GM18868 (cell line): ENCODE results near the gene UIMC1.
"Not testable (repeated sequence)": the region's sequence is repeated elsewhere in the genome, so short reads cannot be mapped to it uniquely, and the experiment has no call there.

Source experiments
- ATAC-seq: cut with Tn5 transposase; IDR thresholded peaks from one replicate; pipeline ENCODE4 v1.9.1; 2021; ENCODE audit warnings: mild to moderate bottlenecking, moderate library complexity; ENCODE audit not compliant: unreplicated experiment

The UIMC1 gene

GRCh38 chr5:176873541-176874172 is 132.9 kb downstream of the UIMC1 start:
- no peak for ATAC-seq

- ATAC-seq = not testable (repeated sequence)
These were observed 133.6 kb downstream of the UIMC1 start for GRCh38 chr5:176873011-176873410.

GRCh38 chr5:176872586-176872985 is 134.0 kb downstream of the UIMC1 start:
- ATAC-seq = not testable (repeated sequence)

DNA sequence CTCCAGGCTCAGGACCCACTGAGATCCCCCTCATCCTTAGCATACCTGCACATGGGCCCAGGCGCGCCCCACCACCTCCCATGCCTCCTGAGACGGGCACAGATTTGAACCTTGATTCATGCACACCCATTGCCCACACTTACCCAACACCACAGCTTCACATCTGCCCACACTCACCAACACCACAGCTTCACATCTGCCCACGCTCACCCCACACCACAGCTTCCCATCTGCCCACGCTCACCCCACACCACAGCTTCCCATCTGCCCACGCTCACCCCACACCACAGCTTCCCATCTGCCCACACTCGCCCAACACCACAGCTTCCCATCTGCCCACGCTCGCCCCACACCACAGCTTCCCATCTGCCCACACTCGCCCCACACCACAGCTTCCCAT is 135.9 kb downstream of the UIMC1 start:
- ATAC-seq = not testable (repeated sequence)

DNA sequence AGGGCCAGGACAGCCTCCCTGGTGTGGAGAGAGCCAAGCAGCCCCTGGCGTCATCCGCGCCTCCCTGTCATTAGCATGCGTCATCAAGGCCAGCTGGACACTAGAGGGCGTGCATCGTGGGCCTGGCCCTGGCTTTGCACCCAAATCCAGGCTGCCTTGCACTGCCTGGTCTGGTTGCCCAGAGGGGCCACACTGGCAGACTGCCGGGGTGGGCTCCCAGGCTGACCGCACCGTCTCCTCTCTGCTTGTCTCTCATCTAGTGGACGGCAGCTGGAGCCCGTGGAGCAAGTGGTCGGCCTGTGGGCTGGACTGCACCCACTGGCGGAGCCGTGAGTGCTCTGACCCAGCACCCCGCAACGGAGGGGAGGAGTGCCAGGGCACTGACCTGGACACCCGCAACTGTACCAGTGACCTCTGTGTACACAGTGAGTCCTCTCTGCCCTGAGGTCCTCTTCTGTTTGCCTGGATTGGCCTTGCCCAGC is 136.4 kb downstream of the UIMC1 start:
- ATAC-seq = no peak

GRCh38 chr5:176869501-176870109 is 137.0 kb downstream of the UIMC1 start:
- ATAC-seq = no peak

DNA sequence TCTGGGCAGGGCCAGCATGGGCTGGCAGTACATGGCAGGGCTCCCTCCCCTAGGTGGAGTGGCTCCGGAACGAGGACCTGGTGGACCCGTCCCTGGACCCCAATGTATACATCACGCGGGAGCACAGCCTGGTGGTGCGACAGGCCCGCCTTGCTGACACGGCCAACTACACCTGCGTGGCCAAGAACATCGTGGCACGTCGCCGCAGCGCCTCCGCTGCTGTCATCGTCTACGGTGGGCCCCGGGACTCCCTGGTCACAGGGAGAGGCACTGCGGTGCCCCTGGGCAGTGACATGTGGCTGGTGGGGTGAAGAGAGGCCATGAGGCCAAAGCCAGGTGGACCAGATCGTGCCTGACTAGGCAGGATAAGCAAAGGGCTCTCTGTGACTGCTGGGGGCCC is 137.8 kb downstream of the UIMC1 start:
- ATAC-seq = no peak

GRCh38 chr5:176868126-176868525 is 138.5 kb downstream of the UIMC1 start:
- no peak for ATAC-seq

DNA sequence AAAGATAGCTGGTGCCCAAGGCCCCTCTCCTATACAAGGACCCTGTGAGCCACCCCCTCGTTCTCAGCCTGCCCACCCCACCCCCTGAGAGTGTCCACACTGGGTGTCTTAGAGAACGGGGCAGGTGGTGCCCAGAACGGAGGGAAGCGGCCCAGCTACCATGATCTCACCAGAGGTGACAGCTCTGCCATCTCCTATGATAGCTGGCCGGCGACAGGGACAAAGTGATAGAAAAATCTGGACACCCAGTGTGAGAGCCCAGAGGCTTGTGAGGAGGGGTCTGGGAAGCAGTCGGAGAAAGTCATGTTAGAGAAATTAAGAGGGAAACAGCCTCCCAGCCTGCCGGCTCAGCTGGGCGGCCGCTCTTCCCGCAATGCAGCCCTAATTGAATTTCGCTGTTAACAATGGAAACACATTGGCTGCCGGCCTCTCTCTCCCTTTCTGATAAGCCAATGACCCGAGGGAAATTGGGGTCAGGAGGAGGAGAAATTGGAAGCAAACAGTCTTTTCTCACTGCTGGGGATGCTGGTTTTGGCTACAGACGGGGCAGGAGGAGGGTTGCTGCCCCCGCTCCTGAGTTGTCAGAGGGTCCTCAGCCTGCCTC is 139.8 kb downstream of the UIMC1 start:
- no peak for ATAC-seq

GRCh38 chr5:176865964-176866363 is 140.6 kb downstream of the UIMC1 start:
- no peak for ATAC-seq

GRCh38 chr5:176864755-176865154 is 141.8 kb downstream of the UIMC1 start:
- no peak for ATAC-seq

- ATAC-seq = no peak
These were observed 142.8 kb downstream of the UIMC1 start for GRCh38 chr5:176863765-176864098.

GRCh38 chr5:176863041-176863764 is 143.4 kb downstream of the UIMC1 start:
- no peak for ATAC-seq

- no peak for ATAC-seq
These were observed 144.1 kb downstream of the UIMC1 start for GRCh38 chr5:176862330-176862995.

DNA sequence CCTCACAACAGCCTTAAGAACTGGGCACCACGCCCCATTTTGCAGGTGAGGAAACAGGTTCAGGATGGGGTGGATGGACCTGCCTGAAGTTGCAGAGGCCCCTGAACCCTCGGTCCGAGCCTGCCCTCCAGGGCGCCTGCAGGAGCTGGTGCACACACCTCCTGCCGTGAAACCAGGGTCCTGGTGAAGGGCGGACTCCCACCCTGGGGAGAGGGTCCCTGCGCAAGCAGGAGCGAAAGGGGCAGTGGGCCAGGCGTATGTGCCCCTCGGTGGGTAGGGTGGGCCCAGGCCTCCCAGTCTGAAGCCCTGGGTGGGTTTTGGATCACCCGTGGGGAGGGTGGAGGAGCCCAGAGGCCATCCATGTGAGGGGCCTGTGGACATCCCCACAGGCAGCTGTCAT is 145.3 kb downstream of the UIMC1 start:
- no peak for ATAC-seq

DNA sequence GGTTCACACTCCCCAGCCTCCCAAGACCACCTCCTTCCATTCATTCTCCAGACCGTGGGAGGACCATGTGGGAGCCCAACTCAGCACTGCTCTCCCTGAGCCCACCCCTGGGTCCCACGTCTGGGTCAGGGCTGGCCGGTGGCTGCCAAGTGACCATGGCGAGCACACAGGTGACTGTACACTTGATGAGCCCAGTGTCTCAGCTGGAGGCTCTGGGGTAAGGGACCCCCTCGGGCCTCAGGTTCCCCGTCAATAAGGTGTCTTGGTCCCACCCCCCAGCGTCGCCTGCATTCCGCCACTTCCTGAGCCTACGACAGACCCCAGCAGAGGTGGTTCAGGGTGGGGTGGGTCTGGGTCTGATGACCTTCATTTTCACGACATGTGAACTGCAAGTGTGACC is 146.2 kb downstream of the UIMC1 start:
- no peak for ATAC-seq

DNA sequence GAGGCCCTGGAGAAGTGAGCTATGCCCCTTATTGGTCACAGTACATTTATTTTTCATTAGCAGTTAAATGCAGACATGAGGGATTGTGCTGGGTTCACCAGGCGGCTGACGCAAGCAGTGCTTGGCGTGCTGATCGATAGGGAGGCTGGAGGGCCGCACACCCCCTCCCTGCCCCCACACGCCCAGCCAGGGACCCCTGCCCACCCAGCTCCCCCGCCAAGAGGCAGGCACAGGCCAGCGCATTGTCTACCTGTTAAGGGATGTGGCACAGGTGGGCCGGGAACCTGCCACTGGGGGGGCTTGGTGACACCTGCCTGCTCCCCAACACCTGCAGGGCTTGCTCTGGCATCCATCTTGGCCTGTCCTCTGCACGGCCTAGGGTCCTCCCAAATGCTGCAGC is 146.7 kb downstream of the UIMC1 start:
- ATAC-seq = no peak

DNA sequence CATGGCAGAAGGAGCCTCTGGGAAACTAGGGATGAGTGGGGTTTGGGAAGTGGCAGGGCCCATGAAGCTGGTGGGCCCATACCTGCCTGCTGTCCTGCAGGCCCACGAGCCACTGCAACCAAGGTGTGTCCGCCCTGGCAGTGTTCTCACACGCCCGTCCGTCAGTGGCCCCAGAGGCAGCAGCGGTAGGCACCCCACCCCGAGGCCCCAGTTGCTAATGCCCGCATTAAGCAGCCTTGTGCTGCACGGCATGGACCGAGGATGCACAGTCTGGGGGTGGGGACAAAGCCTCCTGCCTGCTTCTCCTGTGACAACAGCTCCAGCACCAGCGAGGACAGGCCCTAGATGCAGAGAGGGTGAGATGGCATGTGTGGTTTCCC is 148.7 kb downstream of the UIMC1 start:
- ATAC-seq = no peak

GRCh38 chr5:176857216-176857893 is 149.2 kb downstream of the UIMC1 start:
- no peak for ATAC-seq

DNA sequence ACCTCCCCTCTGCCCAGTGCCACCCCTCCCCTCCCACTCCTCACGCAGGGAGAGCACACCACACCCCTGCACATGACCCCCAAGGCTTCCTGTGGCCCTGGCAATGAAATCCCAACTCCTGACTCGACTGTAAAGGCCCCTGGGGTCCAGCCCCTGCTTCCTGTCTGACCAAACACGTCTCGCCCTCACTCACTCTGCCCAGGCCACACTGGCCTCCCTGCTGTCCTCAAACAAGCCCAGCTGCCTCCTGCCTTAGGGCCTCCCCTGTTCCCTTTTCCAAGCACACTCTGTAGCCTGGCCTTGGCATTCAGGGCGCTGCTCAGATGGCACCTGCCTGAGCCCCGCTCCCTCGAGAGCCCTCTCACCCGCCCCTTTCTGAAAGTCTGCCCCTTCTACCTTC is 149.8 kb downstream of the UIMC1 start:
- ATAC-seq = no peak

DNA sequence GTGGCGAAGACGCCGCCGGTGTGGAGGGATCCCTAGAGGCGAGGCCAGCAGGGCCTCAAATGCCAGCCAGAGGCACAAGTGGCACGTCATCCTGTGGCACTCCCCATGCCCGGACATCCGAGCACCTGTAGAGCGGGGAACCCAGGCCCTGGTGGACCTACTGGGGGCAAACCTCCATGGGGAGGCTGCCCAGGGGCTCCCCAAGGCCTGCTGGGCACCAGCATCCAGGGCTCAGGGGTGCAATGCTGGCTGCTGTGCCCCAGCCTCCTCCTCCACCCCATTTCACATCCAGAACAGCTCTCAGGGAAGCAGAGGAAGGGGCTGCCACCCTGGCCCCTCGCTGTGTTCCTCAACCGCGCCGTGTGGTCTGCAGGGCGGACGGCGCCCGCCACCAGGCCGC is 151.0 kb downstream of the UIMC1 start:
- ATAC-seq = no peak
